ENCODE measurements around the gene TMEM204.

The TMEM204 gene

GRCh38 chr16:1557074-1557473 lies 23.6 kb downstream of the TMEM204 start:
- TF ChIP-seq ZFP3 (tag by site-specific recombination; IDR thresholded peaks at IDR 0.05; ENCODE audit: low read depth) (no peak), ZNF544 (tag by site-specific recombination; IDR thresholded peaks at IDR 0.05) (no peak)
- POLR2A ChIA-PET, result no interaction called here
- no peaks in the 10 kb centered on the region for H3K4me1 ChIP-seq (ENCODE audit: control insufficient read depth, insufficient read depth, low read length)
- no peak overlapping the region for H3K4me3 ChIP-seq (ENCODE audit: low read depth, low read length)
- CTCF ChIA-PET, result no interaction called here
- peaks cover 3 to 74% of the 10 kb centered on the region in 2 experiments; a peak in 2 of 3 replicates for H3K36me3 ChIP-seq (ENCODE audit: control insufficient read depth in 2 of 2, insufficient read depth in 1 of 2, low read length in 2 of 2)
- H3K9me3 ChIP-seq (ENCODE audit: control insufficient read depth, insufficient read depth, low read depth, low read length), result no peaks in the 10 kb centered on the region
- no peak overlapping the region for H3K27ac ChIP-seq (ENCODE audit: extremely low read depth, low read depth, low read length)

DNA sequence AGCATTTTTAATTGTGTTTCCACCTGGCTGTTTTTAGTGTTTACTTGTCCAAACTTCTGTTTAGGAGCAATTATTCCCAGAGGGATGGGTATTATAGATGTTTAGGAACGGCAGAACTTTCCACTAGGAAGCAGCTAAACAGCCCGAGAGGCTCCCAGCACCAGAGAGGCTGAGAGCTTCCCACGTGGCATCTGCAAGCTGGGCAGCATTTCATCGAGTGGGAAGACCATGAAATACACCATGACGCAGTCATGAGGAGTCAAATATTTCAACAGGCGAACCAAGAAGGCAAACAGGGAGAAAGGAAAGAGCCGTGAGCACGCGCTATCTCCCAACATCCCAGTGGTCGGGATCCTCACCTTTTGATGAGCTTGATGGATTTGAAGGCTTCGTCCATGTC lies 24.1 kb downstream of the TMEM204 start:
- Histone ChIP-seq H3K9me3 (ENCODE audit: control insufficient read depth, insufficient read depth, low read depth, low read length) (no peaks in the 10 kb centered on the region), H3K27ac (ENCODE audit: extremely low read depth, low read depth, low read length) (no peak overlapping the region), H3K4me3 (ENCODE audit: low read depth, low read length) (no peak overlapping the region), H3K4me1 (ENCODE audit: control insufficient read depth, insufficient read depth, low read length) (no peaks in the 10 kb centered on the region), H3K36me3 (ENCODE audit: control insufficient read depth in 2 of 2, insufficient read depth in 1 of 2, low read length in 2 of 2) (peaks cover 3 to 78% of the 10 kb centered on the region in 2 experiments; a peak in 2 of 3 replicates)
- TF ChIP-seq, protein P1, sequence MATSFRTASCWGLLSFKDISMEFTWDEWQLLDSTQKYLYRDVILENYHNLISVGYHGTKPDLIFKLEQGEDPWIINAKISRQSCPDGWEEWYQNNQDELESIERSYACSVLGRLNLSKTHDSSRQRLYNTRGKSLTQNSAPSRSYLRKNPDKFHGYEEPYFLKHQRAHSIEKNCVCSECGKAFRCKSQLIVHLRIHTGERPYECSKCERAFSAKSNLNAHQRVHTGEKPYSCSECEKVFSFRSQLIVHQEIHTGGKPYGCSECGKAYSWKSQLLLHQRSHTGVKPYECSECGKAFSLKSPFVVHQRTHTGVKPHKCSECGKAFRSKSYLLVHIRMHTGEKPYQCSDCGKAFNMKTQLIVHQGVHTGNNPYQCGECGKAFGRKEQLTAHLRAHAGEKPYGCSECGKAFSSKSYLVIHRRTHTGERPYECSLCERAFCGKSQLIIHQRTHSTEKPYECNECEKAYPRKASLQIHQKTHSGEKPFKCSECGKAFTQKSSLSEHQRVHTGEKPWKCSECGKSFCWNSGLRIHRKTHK (tag by site-specific recombination; IDR thresholded peaks at IDR 0.05), result no peak
- TF ChIP-seq ZNF677 (tag by site-specific recombination; IDR thresholded peaks at IDR 0.05), result no peak
- TF ChIP-seq ZEB2 (tag by site-specific recombination; IDR thresholded peaks at IDR 0.05), result no peak
- TF ChIP-seq ZNF571 (tag by site-specific recombination; IDR thresholded peaks at IDR 0.05), result no peak
- TF ChIP-seq ZNF280D (tag by site-specific recombination; IDR thresholded peaks at IDR 0.05), result no peak
- TF ChIP-seq HOXD13 (CRISPR knock-in tag; IDR thresholded peaks at IDR 0.05; ENCODE audit: borderline replicate concordance), result no peak
- TF ChIP-seq, protein P2, sequence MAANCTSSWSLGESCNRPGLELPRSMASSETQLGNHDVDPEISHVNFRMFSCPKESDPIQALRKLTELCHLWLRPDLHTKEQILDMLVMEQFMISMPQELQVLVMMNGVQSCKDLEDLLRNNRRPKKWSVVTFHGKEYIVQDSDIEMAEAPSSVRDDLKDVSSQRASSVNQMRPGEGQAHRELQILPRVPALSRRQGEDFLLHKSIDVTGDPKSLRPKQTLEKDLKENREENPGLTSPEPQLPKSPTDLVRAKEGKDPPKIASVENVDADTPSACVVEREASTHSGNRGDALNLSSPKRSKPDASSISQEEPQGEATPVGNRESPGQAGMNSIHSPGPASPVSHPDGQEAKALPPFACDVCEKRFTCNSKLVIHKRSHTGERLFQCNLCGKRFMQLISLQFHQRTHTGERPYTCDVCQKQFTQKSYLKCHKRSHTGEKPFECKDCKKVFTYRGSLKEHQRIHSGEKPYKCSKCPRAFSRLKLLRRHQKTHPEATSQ (tag by site-specific recombination; IDR thresholded peaks at IDR 0.05), result no peak
- TF ChIP-seq ZNF335 (tag by site-specific recombination; conservative IDR thresholded peaks at IDR 0.05), result no peak
- no peak for TF ChIP-seq ZNF223 (tag by site-specific recombination; IDR thresholded peaks at IDR 0.05)
- no peak for TF ChIP-seq ZNF416 (tag by site-specific recombination; IDR thresholded peaks at IDR 0.05)
- TF ChIP-seq ZSCAN23 (tag by site-specific recombination; IDR thresholded peaks at IDR 0.05), result no peak
- no peak for TF ChIP-seq ZNF350 (tag by site-specific recombination; IDR thresholded peaks at IDR 0.05)
- no peak for TF ChIP-seq YY2 (tag by site-specific recombination; IDR thresholded peaks at IDR 0.05)
- TF ChIP-seq ZNF473 (tag by site-specific recombination; IDR thresholded peaks at IDR 0.05), result no peak
- TF ChIP-seq ZNF530 (tag by site-specific recombination; IDR thresholded peaks at IDR 0.05; ENCODE audit: low read depth), result no peak
- TF ChIP-seq ZNF624 (tag by site-specific recombination; IDR thresholded peaks at IDR 0.05), result no peak
- no peak for TF ChIP-seq ZNF18 (tag by site-specific recombination; IDR thresholded peaks at IDR 0.05)
- TF ChIP-seq ZNF544 (tag by site-specific recombination; IDR thresholded peaks at IDR 0.05), result no peak
- TF ChIP-seq ZNF24 (tag by site-specific recombination; IDR thresholded peaks at IDR 0.05), result no peak
- TF ChIP-seq ZNF184 (tag by site-specific recombination; IDR thresholded peaks at IDR 0.05), result no peak
- POLR2A ChIA-PET, result interaction anchor here (0.6 kb wide), 1 partner anchor 231 kb away, joined by 5 read pairs; no protein-coding TSS in a partner anchor
- CTCF ChIA-PET, result interaction anchor here (0.6 kb wide), 1 partner anchor 186 kb away, joined by 5 read pairs; no protein-coding TSS in a partner anchor
